ENCODE measurements around the gene GRK5.

The GRK5 gene

GRCh38 chr10:119337796-119338432 lies 130.5 kb downstream of the GRK5 start:
- H3K4me3 Mint-ChIP-seq: peak overlapping the region in 1 of 3 experiments; percentile 52

GRCh38 chr10:119339109-119339508 lies 131.7 kb downstream of the GRK5 start:
- no peaks in the 10 kb centered on the region for H3K9me3 Mint-ChIP-seq

More at GRCh38 chr10:119337796-119338432, 130.5 kb downstream of the GRK5 start:
- Mint-ChIP-seq H3K36me3 (ENCODE audit: low read depth) (no peaks in the 10 kb centered on the region), H3K9me3 (no peaks in the 10 kb centered on the region), H3K4me1 (peaks cover 76% of the 10 kb centered on the region), H3K27me3 (ENCODE audit: low read depth) (peaks cover 15% of the 10 kb centered on the region), H3K27ac (peak overlapping the region; percentile 66 to 83 (median 80))
- no peak for TF ChIP-seq CTCF (IDR thresholded peaks at IDR 0.05; ENCODE audit: unreplicated experiment in 3 of 3)

GRCh38 chr10:119340893-119341458 lies 133.6 kb downstream of the GRK5 start:
- no peaks in the 10 kb centered on the region for H3K36me3 Mint-ChIP-seq (ENCODE audit: low read depth)
- H3K4me3 Mint-ChIP-seq: peak overlapping the region in 2 of 3 experiments; percentile 2 to 57
- peak overlapping the region; percentile 83 to 98 (median 94) for H3K27ac Mint-ChIP-seq
- TF ChIP-seq CTCF (IDR thresholded peaks at IDR 0.05; ENCODE audit: unreplicated experiment in 3 of 3): no peak
- peaks cover 74% of the 10 kb centered on the region for H3K4me1 Mint-ChIP-seq
- peaks cover 14% of the 10 kb centered on the region for H3K27me3 Mint-ChIP-seq (ENCODE audit: low read depth)
- H3K9me3 Mint-ChIP-seq: no peaks in the 10 kb centered on the region

More at GRCh38 chr10:119339109-119339508, 131.7 kb downstream of the GRK5 start:
- Mint-ChIP-seq H3K27ac (peak overlapping the region; percentile 45 to 83 (median 80)), H3K4me3 (no peak overlapping the region), H3K27me3 (ENCODE audit: low read depth) (peaks cover 14% of the 10 kb centered on the region), H3K4me1 (peaks cover 78% of the 10 kb centered on the region), H3K36me3 (ENCODE audit: low read depth) (no peaks in the 10 kb centered on the region)
- TF ChIP-seq CTCF (IDR thresholded peaks at IDR 0.05; ENCODE audit: unreplicated experiment in 3 of 3): no peak

GRCh38 chr10:119341459-119342301 lies 134.3 kb downstream of the GRK5 start:
- Mint-ChIP-seq H3K27ac (peak overlapping the region; percentile 83 to 98 (median 94)), H3K4me1 (peaks cover 71% of the 10 kb centered on the region), H3K27me3 (ENCODE audit: low read depth) (peaks cover 14% of the 10 kb centered on the region), H3K9me3 (no peaks in the 10 kb centered on the region), H3K36me3 (ENCODE audit: low read depth) (no peaks in the 10 kb centered on the region), H3K4me3 (peak overlapping the region; percentile 19 to 57 (median 38))
- no peak for TF ChIP-seq CTCF (IDR thresholded peaks at IDR 0.05; ENCODE audit: unreplicated experiment in 3 of 3)

GRCh38 chr10:119342335-119342734 lies 135.0 kb downstream of the GRK5 start:
- Mint-ChIP-seq H3K27me3 (ENCODE audit: low read depth) (peaks cover 14% of the 10 kb centered on the region), H3K4me3 (peak overlapping the region in 1 of 3 experiments; percentile 49), H3K9me3 (no peaks in the 10 kb centered on the region), H3K27ac (peak overlapping the region; percentile 83 to 98 (median 94)), H3K36me3 (ENCODE audit: low read depth) (no peaks in the 10 kb centered on the region), H3K4me1 (peaks cover 72% of the 10 kb centered on the region)
- TF ChIP-seq CTCF (IDR thresholded peaks at IDR 0.05; ENCODE audit: unreplicated experiment in 3 of 3): no peak
